Non-pigmented ciliary epithelial cell (primary cell): ENCODE data around the gene TBC1D22A.
"Not testable (repeated sequence)": the region's sequence is repeated elsewhere in the genome, so short reads cannot be mapped to it uniquely, and the experiment has no call there.

Source experiments
- DNase-seq: peaks from one replicate; pipeline ENCODE4 v3.0.0-alpha.2; 2010; ENCODE audit warnings: low read depth

TBC1D22A gene

DNA sequence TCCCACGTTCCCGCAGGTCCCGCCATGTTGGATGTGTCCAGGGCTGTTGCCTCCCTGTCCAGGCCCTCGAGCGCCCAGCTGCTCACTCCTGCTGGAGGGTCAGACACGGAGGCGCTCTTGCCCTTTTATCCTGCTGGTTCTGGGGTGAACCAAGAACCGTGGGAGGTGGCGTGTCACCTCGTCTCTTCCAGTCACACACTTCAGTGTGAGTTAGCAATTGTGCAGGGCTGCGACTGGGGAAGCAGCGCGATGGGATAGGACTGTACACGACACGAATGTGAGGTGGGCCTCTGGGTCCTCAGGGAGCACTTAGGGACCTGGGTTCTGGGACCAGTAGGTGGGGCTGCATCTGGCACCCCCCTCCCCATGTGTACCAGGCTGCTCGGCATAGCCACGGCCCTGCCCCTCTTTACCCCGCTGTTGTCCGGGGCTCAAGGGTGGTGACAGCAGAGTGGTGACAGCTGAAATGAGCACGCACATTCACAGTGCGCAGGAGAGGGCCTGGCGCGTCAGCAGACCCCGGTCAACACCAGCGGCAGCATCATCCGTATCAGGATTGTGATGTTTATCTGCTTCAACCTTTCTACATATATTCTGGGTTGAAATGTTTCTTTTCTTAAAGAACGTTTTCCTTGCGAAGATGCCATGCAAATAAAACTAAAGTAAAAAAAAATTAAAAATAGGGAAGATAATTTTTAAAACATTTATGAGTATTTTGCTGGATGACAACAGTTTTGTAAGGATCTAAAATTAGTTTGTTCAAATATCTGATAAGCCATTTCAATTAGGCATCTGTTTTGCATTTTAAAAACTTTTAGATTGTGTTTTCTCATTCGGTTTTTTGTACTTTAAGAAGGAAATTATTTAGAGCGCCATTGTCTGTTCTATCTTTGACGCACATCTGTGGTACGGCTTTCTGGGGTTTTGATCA lies 210.7 kb downstream of the TBC1D22A start:
- DNase-seq, result no peak

DNA sequence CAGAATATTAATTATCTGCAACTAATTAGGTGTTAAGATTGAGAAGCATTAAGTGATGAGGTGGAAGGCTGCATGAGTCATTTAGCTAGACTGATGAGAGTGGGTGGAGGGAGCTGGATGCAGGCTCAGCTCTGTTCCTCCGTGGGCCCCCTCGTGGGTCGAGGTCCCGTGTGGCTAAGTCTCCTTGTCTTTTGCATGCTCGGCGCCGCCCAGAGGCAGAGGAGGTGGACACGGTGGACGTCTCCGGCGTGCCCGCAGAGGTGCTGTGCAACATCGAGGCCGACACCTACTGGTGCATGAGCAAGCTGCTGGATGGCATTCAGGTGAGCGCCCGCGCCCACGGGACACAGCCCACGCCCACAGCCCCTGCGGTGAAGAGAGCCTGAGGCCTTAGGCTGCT lies 211.6 kb downstream of the TBC1D22A start:
- DNase-seq, result no peak

- no peak for DNase-seq
Measured at GRCh38 chr22:46974631-46975585, 212.5 kb downstream of the TBC1D22A start.

- DNase-seq, result no peak
Measured at GRCh38 chr22:46976143-46976542, 213.7 kb downstream of the TBC1D22A start.

DNA sequence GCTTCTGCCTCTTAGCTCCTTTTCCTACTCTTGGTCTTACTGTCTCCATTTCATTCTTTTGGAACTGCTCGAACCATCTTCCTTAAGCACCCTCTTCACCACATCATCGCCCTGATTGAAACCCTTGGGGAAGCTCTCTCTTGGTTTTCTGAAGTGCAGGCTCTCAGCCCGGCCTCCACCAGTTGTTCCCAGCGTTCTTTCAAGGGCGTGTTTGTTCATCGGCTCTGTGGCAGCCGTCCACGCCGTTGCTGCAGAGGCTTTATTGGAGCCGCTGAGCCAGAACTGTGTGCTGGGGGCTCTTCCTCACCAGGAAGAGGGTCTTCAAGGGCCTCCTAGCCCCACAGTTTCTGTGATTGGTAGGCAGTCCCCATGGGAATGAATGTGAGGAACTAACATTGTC lies 214.1 kb downstream of the TBC1D22A start:
- no peak for DNase-seq

DNA sequence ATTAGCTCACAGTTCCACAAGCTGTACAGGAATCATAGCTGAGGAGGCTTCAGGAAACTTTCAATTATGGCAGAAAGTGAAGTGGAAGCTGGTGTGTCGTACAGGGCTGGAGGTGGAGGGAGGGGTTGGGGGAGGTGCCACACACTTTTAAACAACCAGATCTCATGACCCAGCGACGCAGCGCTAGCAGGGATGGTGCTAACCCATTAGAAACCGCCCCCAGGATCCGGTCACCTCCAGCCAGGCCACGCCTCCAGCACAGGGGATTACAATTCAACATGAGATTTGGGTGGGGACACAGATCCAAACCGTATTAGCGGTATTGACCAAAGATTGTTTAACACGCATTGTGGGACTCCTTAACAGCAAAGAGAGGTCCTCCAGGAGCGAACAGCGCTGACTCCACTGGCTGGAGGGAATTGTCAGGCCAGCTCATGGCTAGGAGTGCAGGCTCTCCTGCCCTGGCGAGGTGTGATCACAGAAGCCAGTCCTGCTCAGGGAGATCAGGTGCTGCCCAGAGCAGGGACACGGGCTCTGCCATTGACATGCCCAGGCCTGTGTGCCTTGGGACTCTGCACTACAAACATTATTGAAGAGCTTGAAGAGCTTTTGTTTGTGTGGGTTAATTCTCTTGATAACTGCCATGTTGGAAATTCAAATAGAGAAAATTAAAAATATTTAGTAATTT lies 215.3 kb downstream of the TBC1D22A start:
- no peak for DNase-seq

GRCh38 chr22:46978668-46979067 lies 216.2 kb downstream of the TBC1D22A start:
- DNase-seq, result not testable (repeated sequence)

GRCh38 chr22:46979506-46979905 lies 217.1 kb downstream of the TBC1D22A start:
- no peak for DNase-seq

DNA sequence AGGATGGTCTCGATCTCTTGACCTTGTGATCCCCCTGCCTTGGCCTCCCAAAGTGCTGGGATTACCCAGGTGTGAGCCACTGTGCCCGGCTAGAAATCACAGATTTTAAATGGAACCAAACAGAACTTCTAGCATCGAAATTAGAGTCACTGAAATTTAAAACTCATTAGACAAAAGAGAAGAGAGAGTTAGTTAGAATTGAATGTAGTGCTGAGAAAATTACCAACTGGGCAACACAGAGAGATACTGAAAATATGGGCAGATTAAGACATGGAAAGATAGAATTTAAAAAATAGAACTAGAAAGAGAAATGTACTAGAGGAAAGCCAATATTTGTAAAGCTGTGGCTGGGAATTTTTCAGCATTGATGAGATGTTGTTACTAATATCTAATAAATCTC lies 217.9 kb downstream of the TBC1D22A start:
- no peak for DNase-seq

DNA sequence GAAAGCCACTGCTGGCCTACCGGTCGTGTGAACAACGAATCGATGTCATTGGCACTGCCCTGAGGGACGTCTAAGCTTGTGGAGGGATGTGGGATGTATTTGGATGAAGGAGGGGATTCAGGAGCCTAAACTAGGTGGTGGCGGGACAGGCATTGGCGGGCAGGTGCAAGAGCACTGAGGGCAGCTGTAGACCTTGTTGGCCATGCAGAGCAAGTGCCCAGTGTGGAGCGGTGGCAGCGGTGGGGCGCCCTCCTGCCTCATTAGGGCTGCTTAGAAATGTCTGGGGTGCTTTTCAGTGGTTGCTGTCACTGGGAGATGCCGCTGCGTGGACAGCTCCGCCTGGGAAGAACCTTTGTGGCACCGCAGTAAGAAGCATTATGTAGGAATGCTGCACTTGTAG lies 220.2 kb downstream of the TBC1D22A start:
- DNase-seq, result no peak

- DNase-seq, result no peak
Measured at GRCh38 chr22:46983046-46983445, 220.6 kb downstream of the TBC1D22A start.

DNA sequence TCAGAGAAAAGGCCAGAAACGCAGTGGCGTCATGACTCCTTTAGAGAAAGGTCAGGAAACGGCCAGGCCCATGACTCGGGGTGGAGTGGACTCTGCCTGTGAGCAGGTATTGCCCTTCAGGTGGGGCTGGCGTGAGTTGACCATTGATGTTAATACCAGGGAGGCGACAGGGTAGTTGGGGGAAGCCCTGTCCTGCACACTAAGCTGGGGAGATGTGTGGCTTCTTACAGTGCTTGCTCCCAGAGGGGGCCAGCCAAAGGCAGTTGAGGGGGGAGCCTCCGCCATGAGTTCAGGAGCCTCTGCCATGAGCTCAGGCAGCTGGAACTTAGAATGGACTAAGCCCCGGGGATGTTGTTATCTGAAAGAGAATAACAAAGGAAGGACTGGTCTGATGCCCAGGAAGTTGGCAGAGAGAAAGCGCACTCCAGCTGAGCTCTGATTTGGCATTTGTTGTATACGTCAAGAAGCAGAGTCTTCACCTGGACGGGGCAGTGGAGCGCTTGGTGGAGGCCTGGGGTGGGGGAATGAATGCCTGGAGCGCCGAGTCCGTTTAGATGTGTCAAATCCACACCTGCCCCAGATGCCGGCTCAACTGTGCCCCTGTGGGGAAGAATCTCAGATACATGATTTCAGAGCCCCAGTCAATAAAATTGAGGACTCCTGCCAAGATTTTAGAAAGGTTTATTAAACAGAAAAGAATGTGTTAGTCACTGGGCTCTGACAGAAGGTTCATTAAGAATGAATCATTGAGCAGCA lies 222.5 kb downstream of the TBC1D22A start:
- DNase-seq, result peak; percentile 28

GRCh38 chr22:46985507-46985882 lies 223.0 kb downstream of the TBC1D22A start:
- no peak for DNase-seq

DNA sequence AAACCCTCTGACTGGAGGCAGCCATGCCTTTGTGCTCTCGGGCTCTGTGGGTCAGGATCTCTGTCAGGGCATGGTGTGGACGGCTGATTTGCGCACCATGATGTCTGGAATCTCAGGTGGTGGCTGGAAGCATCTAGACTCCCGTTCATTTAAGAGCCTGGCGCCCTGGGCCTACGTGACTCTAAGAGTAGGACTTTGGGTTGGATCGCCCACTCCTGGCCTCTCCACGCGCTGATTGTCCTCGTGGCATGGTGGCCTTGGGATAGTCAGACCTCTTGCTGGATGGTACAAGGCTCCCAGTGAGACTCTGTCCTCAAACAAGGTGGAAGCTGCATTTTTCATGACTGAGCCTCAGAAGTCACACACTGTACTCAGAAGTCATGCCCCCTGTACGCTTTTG lies 224.3 kb downstream of the TBC1D22A start:
- no peak for DNase-seq

GRCh38 chr22:46990937-46991550 lies 228.6 kb downstream of the TBC1D22A start:
- no peak for DNase-seq

DNA sequence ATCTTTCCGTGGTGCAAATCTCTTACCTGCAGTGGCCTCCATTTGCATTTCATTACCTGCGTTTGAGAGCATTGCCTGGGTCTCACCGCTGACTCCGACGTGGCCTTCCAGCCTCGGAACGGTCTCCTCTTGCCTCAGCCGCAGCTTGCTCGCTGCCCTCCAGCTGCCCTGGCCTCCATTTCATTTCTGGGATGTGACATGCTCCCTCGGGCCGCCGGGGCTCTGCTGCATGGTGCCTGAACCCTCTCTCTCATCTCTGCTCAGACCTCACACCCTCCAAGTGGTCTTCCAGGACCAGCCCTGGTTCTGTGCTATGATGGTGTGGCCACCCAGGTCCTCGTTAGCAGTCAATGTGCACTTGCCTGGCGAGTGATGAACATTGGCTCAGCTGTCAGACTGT lies 229.2 kb downstream of the TBC1D22A start:
- no peak for DNase-seq

GRCh38 chr22:46992121-46992731 lies 229.8 kb downstream of the TBC1D22A start:
- DNase-seq, result no peak

DNA sequence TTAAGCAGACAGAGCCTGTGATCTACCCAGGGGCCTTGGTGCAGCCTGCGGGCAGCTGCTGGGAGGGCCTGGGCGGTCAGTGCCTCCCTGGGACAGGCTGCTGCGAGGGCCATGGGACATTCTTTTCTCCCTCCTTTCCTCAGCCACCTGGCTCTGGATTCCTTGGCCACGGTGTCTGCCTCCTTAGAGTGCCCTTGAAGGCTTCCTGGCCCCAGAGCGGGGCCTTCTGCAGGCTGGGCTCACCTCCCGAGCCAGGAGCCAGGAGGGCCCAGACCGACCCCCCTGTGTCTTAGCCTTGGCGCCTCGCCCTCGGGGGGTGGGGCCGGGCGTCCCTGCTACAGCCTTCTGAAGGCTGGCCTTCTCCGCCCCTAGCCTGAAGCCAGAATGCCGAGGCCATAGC lies 231.2 kb downstream of the TBC1D22A start:
- DNase-seq, result no peak

- no peak for DNase-seq
Measured at GRCh38 chr22:46994265-46994664, 231.8 kb downstream of the TBC1D22A start.

GRCh38 chr22:46994983-46995382 lies 232.5 kb downstream of the TBC1D22A start:
- no peak for DNase-seq
